IMR-90 (cell line): ENCODE measurements around the gene IGFBP5. TPM values are rescaled to one million over a fixed set of nuclear protein-coding genes. Genes with fewer than 3 reads are reported as not detected.

ENCODE experiments used
- ATAC-seq: fragments of 200-7000 bp; cut with Tn5 transposase; 2 replicates; pipeline ENCODE4 v1.9.1; 2020; ENCODE audit warnings: low read depth, mild to moderate bottlenecking, moderate library complexity
- BruUV-seq: library from RNA; stranded (reverse); fragments of 400-500 nt; replicated peaks from 2 replicates; lab custom pipeline; 2021; lab: Mats Ljungman, UMichigan
- CTCF ChIA-PET: fragments of 300-600 bp; formaldehyde crosslinking; extraction: SDS; loops from one replicate; lab custom pipeline; 2021; ENCODE audit warnings: antibody characterized with exemption; lab: Yijun Ruan, JAX
- POLR2A ChIA-PET: fragments of 300-600 bp; sonication (Branson Sonifier 250); formaldehyde crosslinking; loops from one replicate; lab custom pipeline; 2022; ENCODE audit warnings: antibody characterized with exemption; ENCODE audit not compliant: unreplicated experiment; lab: Charles Lee
- DNase-seq: peaks from one replicate; pipeline ENCODE4 v3.0.0; 2013
- H2AFZ ChIP-seq: replicated peaks from 2 replicates; pipeline ENCODE3; 2013; ENCODE audit warnings: low read length, mild to moderate bottlenecking; ENCODE audit not compliant: poor library complexity
- H2AK5ac ChIP-seq: 2 replicates; pipeline ENCODE4 v1.6.1; 2013; ENCODE audit warnings: low read depth, low read length, inconsistent platforms
- H2AK9ac ChIP-seq: replicated peaks from 2 replicates; pipeline ENCODE3; 2013; ENCODE audit warnings: mild to moderate bottlenecking, low read depth, low read length, moderate library complexity; ENCODE audit not compliant: poor library complexity
- H2BK120ac ChIP-seq: 2 replicates; pipeline ENCODE4 v1.6.1; 2013; ENCODE audit warnings: low read depth, low read length, inconsistent platforms
- H2BK15ac ChIP-seq: 3 replicates; pipeline ENCODE4 v1.6.1; 2013; ENCODE audit warnings: low read depth, low read length, inconsistent platforms
- H2BK20ac ChIP-seq: 2 replicates; pipeline ENCODE4 v1.6.1; 2013; ENCODE audit warnings: low read depth, mild to moderate bottlenecking, inconsistent platforms, low read length, moderate library complexity
- H2BK5ac ChIP-seq: 2 replicates; pipeline ENCODE4 v1.6.1; 2013; ENCODE audit warnings: mild to moderate bottlenecking, low read depth, low read length, inconsistent platforms; ENCODE audit not compliant: poor library complexity, severe bottlenecking
- H3K14ac ChIP-seq: replicated peaks from 2 replicates; pipeline ENCODE4 v1.6.1; 2013; ENCODE audit warnings: low read depth, low read length, inconsistent platforms
- H3K18ac ChIP-seq: 2 replicates; pipeline ENCODE4 v1.6.1; 2013; ENCODE audit warnings: low read depth, low read length, control low read depth
- H3K23ac ChIP-seq: 2 replicates; pipeline ENCODE4 v1.6.1; 2013; ENCODE audit warnings: low read depth, low read length, inconsistent platforms
- H3K27ac ChIP-seq: 2 replicates; pipeline ENCODE4 v1.5.1; 2013; ENCODE audit warnings: mild to moderate bottlenecking, control low read depth, low read length; ENCODE audit not compliant: insufficient read depth
- H3K27me3 ChIP-seq: 2 replicates; pipeline ENCODE4 v1.6.1; 2013; ENCODE audit warnings: low read length; ENCODE audit not compliant: control insufficient read depth, insufficient read depth
- H3K36me3 ChIP-seq: 2 replicates; pipeline ENCODE4 v1.6.1; 2013; ENCODE audit warnings: low read length, mixed read lengths; ENCODE audit not compliant: control insufficient read depth, insufficient read depth
- H3K4ac ChIP-seq: 2 replicates; pipeline ENCODE4 v1.6.1; 2013; ENCODE audit warnings: low read depth, low read length, inconsistent platforms
- H3K4me1 ChIP-seq: 2 replicates; pipeline ENCODE4 v1.6.1; 2013; ENCODE audit warnings: low read length, mixed read lengths; ENCODE audit not compliant: control insufficient read depth, insufficient read depth
- H3K4me2 ChIP-seq: 2 replicates; pipeline ENCODE4 v1.6.1; 2013; ENCODE audit warnings: low read depth, mild to moderate bottlenecking, control low read depth, low read length, moderate library complexity
- H3K4me3 ChIP-seq: 2 replicates; pipeline ENCODE4 v1.5.1; 2013; ENCODE audit warnings: low read depth, mild to moderate bottlenecking, control low read depth, low read length, moderate library complexity; ENCODE audit not compliant: insufficient read depth
- H3K56ac ChIP-seq: 2 replicates; pipeline ENCODE4 v1.6.1; 2013; ENCODE audit warnings: low read length, inconsistent platforms; ENCODE audit not compliant: insufficient read depth; ENCODE audit errors: extremely low read depth
- H3K79me1 ChIP-seq, 2 experiments: 2 replicates each; pipeline ENCODE4 v1.6.1; 2013; ENCODE audit warnings: low read length in 2 of 2, inconsistent platforms in 1 of 2, low read depth in 1 of 2
- H3K9ac ChIP-seq: 2 replicates; pipeline ENCODE4 v1.6.1; 2013; ENCODE audit warnings: low read depth, low read length, control low read depth
- H3K9me1 ChIP-seq: 2 replicates; pipeline ENCODE4 v1.6.1; 2013; ENCODE audit warnings: low read length, inconsistent platforms; ENCODE audit not compliant: insufficient read depth
- H3K9me3 ChIP-seq: 2 replicates; pipeline ENCODE4 v1.6.1; 2013; ENCODE audit warnings: low read length; ENCODE audit not compliant: control insufficient read depth, insufficient read depth
- H4K20me1 ChIP-seq: 2 replicates; pipeline ENCODE4 v1.6.1; 2013; ENCODE audit warnings: low read length, inconsistent platforms; ENCODE audit not compliant: insufficient read depth
- H4K5ac ChIP-seq: 2 replicates; pipeline ENCODE4 v1.6.1; 2013; ENCODE audit warnings: mild to moderate bottlenecking, low read depth, low read length, control low read depth
- H4K8ac ChIP-seq, 2 experiments: 2 replicates each; pipeline ENCODE4 v1.6.1; 2013; ENCODE audit warnings: low read depth in 2 of 2, low read length in 2 of 2, control low read depth in 1 of 2, inconsistent platforms in 1 of 2
- H4K91ac ChIP-seq: 2 replicates; pipeline ENCODE4 v1.6.1; 2013; ENCODE audit warnings: low read depth, low read length, inconsistent platforms; ENCODE audit not compliant: insufficient read depth
- MAZ ChIP-seq: IDR thresholded peaks from 2 replicates; pipeline ENCODE4 v1.6.1; 2012; ENCODE audit warnings: low read depth, mild to moderate bottlenecking, low read length, improper control_type of control experiment, moderate library complexity, borderline replicate concordance
- WGBS, 2 experiments: methylation state at CpG; one replicate each; pipeline versions ENCODE4 v1.1.5 to v1.1.7; 2013; ENCODE audit warnings: missing lambda C conversion rate in 2 of 2; ENCODE audit not compliant: insufficient read length in 1 of 2; ENCODE audit errors: extremely low coverage in 2 of 2; 5-methylcytosine and 5-hydroxymethylcytosine counted together
- dilution Hi-C: fragments of 300-500 bp; cut with HindIII; formaldehyde crosslinking; loops from one replicate; pipeline ENCODE4 v1.14.3; 2018; ENCODE audit warnings: low sequenced_read_pairs; ENCODE audit not compliant: unreplicated experiment
- in situ Hi-C: fragments of 300-500 bp; cut with MboI; formaldehyde crosslinking; loops from 3 replicates; pipeline ENCODE4 v1.14.3; 2019; ENCODE audit warnings: low sequenced_read_pairs, inconsistent platforms, mixed read lengths
- intact Hi-C: fragments of 100-400 bp; cut with micrococcal nuclease; formaldehyde crosslinking; loops from 2 replicates; pipeline ENCODE4 v1.10.0; 2022
- polyA plus RNA-seq, 3 experiments: library from polyadenylated mRNA; depleted of rRNA; stranded (reverse); fragments of >200 nt; gene quantifications; 2 replicates each; pipeline ENCODE4 v1.2.3, GENCODE V29; 2012; ENCODE audit warnings: low replicate concordance in 1 of 3
- total RNA-seq: library from RNA; depleted of rRNA; stranded (reverse); fragments of >200 nt; gene quantifications from 2 replicates; pipeline ENCODE4 v1.2.3, GENCODE V29; 2012

The IGFBP5 gene
- total and polyA plus RNA-seq, 2 of the 4 experiments (the other 2 are of a cell fraction): 392 to 1,339 TPM

GRCh38 chr2:216700088-216700567 lies 4.8 kb upstream of the IGFBP5 start:
- peak overlapping the region; percentile 14 for H4K5ac ChIP-seq
- POLR2A ChIA-PET: no interaction called here
- no peak overlapping the region for H2BK5ac ChIP-seq
- H4K8ac ChIP-seq: peak overlapping the region; percentile 62 to 73
- H3K27me3 ChIP-seq: no peaks in the 10 kb centered on the region
- DNase-seq (no peak), ATAC-seq (no peak)
- 0 out of 2 replicates have a peak overlapping the region, but pooled peaks have one; percentile 2 for H2AK5ac ChIP-seq
- H2BK20ac ChIP-seq: peak overlapping the region; percentile 97
- H2AK9ac ChIP-seq: no peak overlapping the region
- H3K18ac ChIP-seq: peak overlapping the region; percentile 88
- CTCF ChIA-PET: interaction anchor here (0.9 to 1.3 kb wide), 2 partner anchors 18 to 466 kb away, joined by 3 to 5 read pairs; no protein-coding TSS in a partner anchor
- H3K4me2 ChIP-seq: no peak overlapping the region; the same call in 1 of the 2 replicates
- peak overlapping the region; percentile 86 for H2BK120ac ChIP-seq
- intact Hi-C loops (no loop called here), dilution Hi-C loops (no loop called here), in situ Hi-C loops (loop anchor here (5.0 kb wide), 2 partner anchors 812 to 1012 kb away; no protein-coding TSS in a partner anchor)
- peak overlapping the region; percentile 40; the same call in 1 of the 2 replicates for H3K9ac ChIP-seq
- peak overlapping the region; percentile 76 for H3K14ac ChIP-seq
- peak overlapping the region; percentile 13; the same call in 1 of the 2 replicates for H3K27ac ChIP-seq
- H4K20me1 ChIP-seq: peaks cover 1% of the 10 kb centered on the region; the same call in 1 of the 2 replicates
- H3K4me3 ChIP-seq: no peak overlapping the region
- TF ChIP-seq MAZ: no peak
- H3K4ac ChIP-seq: peak overlapping the region; percentile 51
- no peak overlapping the region for H2AFZ ChIP-seq
- H3K56ac ChIP-seq: no peak overlapping the region
- BruUV-seq: no TSS peak
- no peaks in the 10 kb centered on the region for H3K9me3 ChIP-seq
- peaks cover 28% of the 10 kb centered on the region for H3K4me1 ChIP-seq
- peaks cover 5 to 8% of the 10 kb centered on the region in 2 experiments; a peak in 2 of 4 replicates for H3K79me1 ChIP-seq
- peak overlapping the region; percentile 60 for H2BK15ac ChIP-seq
- peak overlapping the region; percentile 99 for H4K91ac ChIP-seq
- no peaks in the 10 kb centered on the region for H3K36me3 ChIP-seq
- WGBS, 2 experiments: 49% methylated on average over 7 of the region's 7 CpGs; no CpG with 5 or more reads in 1 of the 2 experiments
- H3K23ac ChIP-seq: no peak overlapping the region; the same call in 1 of the 2 replicates
- H3K9me1 ChIP-seq: peaks cover 6% of the 10 kb centered on the region; the same call in 1 of the 2 replicates
